Hepatic stellate cell (primary cell): ENCODE data around the gene AASDHPPT.

Source experiments
- DNase-seq: peaks from one replicate; pipeline ENCODE4 v3.0.0; 2011; ENCODE audit warnings: low spot score

The AASDHPPT gene

GRCh38 chr11:106086850-106087249 is 9.4 kb downstream of the AASDHPPT start:
- no peak for DNase-seq

- DNase-seq, result no peak
These were observed 10.5 kb downstream of the AASDHPPT start for GRCh38 chr11:106087815-106088435.

- no peak for DNase-seq
These were observed 11.4 kb downstream of the AASDHPPT start for GRCh38 chr11:106088896-106089295.

GRCh38 chr11:106091480-106092123 is 14.1 kb downstream of the AASDHPPT start:
- peak; percentile 19 for DNase-seq

GRCh38 chr11:106092446-106092845 is 15.0 kb downstream of the AASDHPPT start:
- DNase-seq, result no peak

- no peak for DNase-seq
These were observed 21.6 kb downstream of the AASDHPPT start for GRCh38 chr11:106098893-106099553.

- no peak for DNase-seq
These were observed 23.9 kb downstream of the AASDHPPT start for GRCh38 chr11:106101370-106101769.

GRCh38 chr11:106101819-106102218 is 24.4 kb downstream of the AASDHPPT start:
- DNase-seq, result peak; percentile 0

- no peak for DNase-seq
These were observed 28.5 kb downstream of the AASDHPPT start for GRCh38 chr11:106105986-106106385.

GRCh38 chr11:106121570-106122320 is 44.3 kb downstream of the AASDHPPT start:
- no peak for DNase-seq

GRCh38 chr11:106127604-106128003 is 50.1 kb downstream of the AASDHPPT start:
- no peak for DNase-seq

GRCh38 chr11:106128740-106129139 is 51.3 kb downstream of the AASDHPPT start:
- no peak for DNase-seq

- DNase-seq, result no peak
These were observed 54.5 kb downstream of the AASDHPPT start for GRCh38 chr11:106131998-106132397.

- no peak for DNase-seq
These were observed 55.3 kb downstream of the AASDHPPT start for GRCh38 chr11:106132582-106133354.

- no peak for DNase-seq
These were observed 56.1 kb downstream of the AASDHPPT start for GRCh38 chr11:106133529-106133928.

- no peak for DNase-seq
These were observed 59.6 kb downstream of the AASDHPPT start for GRCh38 chr11:106137061-106137460.

GRCh38 chr11:106137758-106138157 is 60.3 kb downstream of the AASDHPPT start:
- DNase-seq, result no peak
